ENCODE data around the gene AVEN. TPM values are rescaled to one million over a fixed set of nuclear protein-coding genes. Genes with fewer than 3 reads are reported as not detected.

Gene AVEN
- total and polyA plus RNA-seq, 2 of the 8 experiments (the other 6 are each of a cell fraction or from before 2014, with no cell fraction given), result 5.5 to 17.0 TPM

- H4K8ac ChIP-seq (ENCODE audit: extremely low read depth, insufficient read depth, low read length), result no peak overlapping the region
- no peaks in the 10 kb centered on the region for H4K20me1 ChIP-seq (replicated peaks in 1 of 2; ENCODE audit: control insufficient read depth in 1 of 2, insufficient read depth in 2 of 2, low read length in 2 of 2)
- H3K9me3 ChIP-seq (ENCODE audit: insufficient read depth in 2 of 2, low read depth in 1 of 2, low read length in 1 of 2), result no peaks in the 10 kb centered on the region
- H2BK5ac ChIP-seq (ENCODE audit: low read depth, low read length), result no peak overlapping the region
- FAIRE-seq (no peak), DNase-seq (ENCODE audit: low read depth in 1 of 2, low spot score in 2 of 2) (no peak)
- no peak overlapping the region for H4K91ac ChIP-seq (replicated peaks; ENCODE audit: insufficient read length, low read length)
- H3K23me2 ChIP-seq (ENCODE audit: low read depth, low read length), result no peaks in the 10 kb centered on the region
- H3K4ac ChIP-seq (replicated peaks; ENCODE audit: insufficient read length, low read depth, low read length), result no peak overlapping the region
- WGBS, 2 experiments (ENCODE audit: extremely low coverage in 1 of 2, insufficient coverage in 1 of 2, insufficient read length in 1 of 2, insufficient replicate concordance in 2 of 2, low coverage in 1 of 2, low lambda C conversion rate in 2 of 2, missing lambda C conversion rate in 1 of 2), result 94% methylated on average over 4 of the region's 4 CpGs; no CpG with 5 or more reads in 1 of the 2 experiments
- no peak overlapping the region for H3K23ac ChIP-seq (ENCODE audit: insufficient read length)
- H3K36me3 ChIP-seq (ENCODE audit: control insufficient read depth in 2 of 4, insufficient read depth in 4 of 4, low read length in 3 of 4), result no peaks in the 10 kb centered on the region
- CTCF ChIA-PET (ENCODE audit: partially characterized antibody), result interaction anchor here (0.8 to 1.2 kb wide), 4 partner anchors 14 to 165 kb away, joined by 3 to 5 read pairs (median 4); no protein-coding TSS in a partner anchor
- no peak overlapping the region for H3K27ac ChIP-seq (ENCODE audit: low read depth, low read length)
- H2AK5ac ChIP-seq (ENCODE audit: low read depth, low read length), result no peak overlapping the region
- POLR2A ChIA-PET (ENCODE audit: partially characterized antibody), result interaction anchor here (1.2 kb wide), 1 partner anchor 158 kb away, joined by 3 read pairs; no protein-coding TSS in a partner anchor
- H3K79me2 ChIP-seq (ENCODE audit: control insufficient read depth in 1 of 2, insufficient read depth in 2 of 2, low read length in 2 of 2), result no peaks in the 10 kb centered on the region
- H2AFZ ChIP-seq (ENCODE audit: low read length), result no peak overlapping the region
- no peaks in the 10 kb centered on the region for H3K27me3 ChIP-seq (replicated peaks in 1 of 4; ENCODE audit: control insufficient read depth in 3 of 4, extremely low read depth in 1 of 4, insufficient read depth in 3 of 4, low read length in 3 of 4)
- H3K18ac ChIP-seq (ENCODE audit: extremely low read depth, low read length), result no peak overlapping the region
- no peak overlapping the region for H2BK15ac ChIP-seq (ENCODE audit: low read length)
- no peak overlapping the region for H3K14ac ChIP-seq (ENCODE audit: insufficient read length)
- no peak overlapping the region for H3K4me3 ChIP-seq (ENCODE audit: extremely low read depth in 1 of 4, insufficient read depth in 2 of 4, low read depth in 3 of 4, low read length in 4 of 4)
- no peak overlapping the region for H3K56ac ChIP-seq (replicated peaks; ENCODE audit: insufficient read length, low read depth, low read length)
- H3K4me1 ChIP-seq (replicated peaks in 1 of 4; ENCODE audit: control insufficient read depth in 3 of 4, insufficient read depth in 4 of 4, low read length in 3 of 4), result no peaks in the 10 kb centered on the region
- H2BK12ac ChIP-seq (ENCODE audit: low read depth, low read length), result no peak overlapping the region
- no peak overlapping the region for H4K5ac ChIP-seq (ENCODE audit: insufficient read length, low read depth, low read length)
- H3K79me1 ChIP-seq (ENCODE audit: low read depth, low read length), result no peaks in the 10 kb centered on the region
- H2BK20ac ChIP-seq (ENCODE audit: low read length), result no peak overlapping the region
- H3K9ac ChIP-seq (replicated peaks in 1 of 4; ENCODE audit: extremely low read depth in 1 of 4, low read depth in 3 of 4, low read length in 3 of 4), result no peak overlapping the region
- no peak overlapping the region for H2BK120ac ChIP-seq (replicated peaks; ENCODE audit: low read depth, low read length)
- H3K4me2 ChIP-seq (ENCODE audit: insufficient read depth in 1 of 2, low read depth in 2 of 2, low read length in 2 of 2), result no peak overlapping the region
Measured at GRCh38 chr15:34076785-34077184, 37.8 kb upstream of the AVEN start.

Data from H1 (cell line).